Activated naive CD4-positive, alpha-beta T cell treated with anti-CD3 and anti-CD28 coated beads, Interleukin-2, amount 10 ng/mL, durations not matched to agents 5 hours and 36 hours (primary cell): ENCODE results near the gene CLEC20A. TPM values are rescaled to one million over a fixed set of nuclear protein-coding genes. Genes with fewer than 3 reads are reported as not detected.

Source experiments
- total RNA-seq, 2 experiments: library from RNA; stranded (reverse); gene quantifications; one replicate each; pipeline ENCODE4 v1.2.3, GENCODE V29; 2021

CLEC20A gene
- total RNA-seq: not detected

GRCh38 chr1:178496410-178497135 lies at the start of gene CLEC20A:
CLEC20A (minus strand) TSS chr1:178496964; CDS start chr1:178496939, 25 bp downstream.

GRCh38 chr1:178512566-178513277 lies 16.0 kb upstream of the CLEC20A start, which contains the start of gene TEX35:
TEX35 (plus strand) TSS chr1:178513109; CDS start chr1:178513189, 80 bp downstream.

Other genes with a start within 250 kb of the CLEC20A start
- gene TEX35, start 16.1 kb upstream of the CLEC20A start, total RNA-seq: not detected
- gene RALGPS2, start 228.3 kb upstream of the CLEC20A start, total RNA-seq: 1 to 10 TPM; 5.3 to 7.3 TPM